AG04450 (cell line): ENCODE data around the gene RCBTB1. TPM values are rescaled to one million over a fixed set of nuclear protein-coding genes. Genes with fewer than 3 reads are reported as not detected.

Experiments
- CTCF ChIA-PET: fragments of 300-600, 350-600 bp; formaldehyde crosslinking; extraction: SDS; loops from one replicate; lab custom pipeline; 2022; ENCODE audit warnings: antibody characterized with exemption, inconsistent platforms; lab: Charles Lee
- POLR2A ChIA-PET: fragments of 350-600 bp; formaldehyde crosslinking; extraction: SDS; loops from one replicate; lab custom pipeline; 2021; ENCODE audit warnings: antibody characterized with exemption, inconsistent platforms; lab: Yijun Ruan, JAX
- DNase-seq: peaks from one replicate; pipeline ENCODE4 v3.0.0-alpha.2; 2011; ENCODE audit warnings: low read depth, low spot score
- H3K27ac ChIP-seq: one replicate; pipeline ENCODE4 v1.5.1; 2012; ENCODE audit warnings: low read depth, low read length, control low read depth
- H3K27me3 ChIP-seq: one replicate; pipeline ENCODE4 v1.6.0; 2012; ENCODE audit warnings: low read length; ENCODE audit not compliant: control insufficient read depth, insufficient read depth
- H3K4me3 ChIP-seq: 2 replicates; pipeline ENCODE4 v1.5.1; 2011; ENCODE audit warnings: mild to moderate bottlenecking, low read depth, low read length, control low read depth
- H3K9me3 ChIP-seq: 2 replicates; pipeline ENCODE4 v1.5.1; 2012; ENCODE audit warnings: low read length; ENCODE audit not compliant: control insufficient read depth, insufficient read depth
- CTCF ChIP-seq: IDR thresholded peaks from 2 replicates; pipeline ENCODE4 v1.5.1; 2011; ENCODE audit warnings: low read depth, low read length, control low read depth, inconsistent platforms
- polyA plus RNA-seq: library from polyadenylated mRNA; depleted of rRNA; stranded (reverse); fragments of >200 nt; gene quantifications from 2 replicates; pipeline ENCODE4 v1.2.3, GENCODE V29; 2011

Gene RCBTB1
- polyA plus RNA-seq, 1 experiment: 28.5 TPM

- no peak for TF ChIP-seq CTCF
- H3K27ac ChIP-seq: no peak overlapping the region
- no peaks in the 10 kb centered on the region for H3K27me3 ChIP-seq
- H3K4me3 ChIP-seq: no peak overlapping the region
- no peak for DNase-seq
- ChIA-PET POLR2A (interaction anchor here (0.7 kb wide), 1 partner anchor 24 kb away, joined by 3 read pairs; no protein-coding TSS in a partner anchor), CTCF (interaction anchor here (0.7 kb wide), 2 partner anchors 9 to 108 kb away, joined by 3 read pairs; no protein-coding TSS in a partner anchor)
- no peaks in the 10 kb centered on the region for H3K9me3 ChIP-seq
Observed at GRCh38 chr13:49561062-49561410, 24.3 kb downstream of the RCBTB1 start.

GRCh38 chr13:49560270-49561061, 24.9 kb downstream of the RCBTB1 start:
- Histone ChIP-seq H3K27me3 (no peaks in the 10 kb centered on the region), H3K27ac (peak overlapping the region; percentile 34), H3K4me3 (no peak overlapping the region), H3K9me3 (no peaks in the 10 kb centered on the region)
- DNase-seq: peak; percentile 43
- POLR2A ChIA-PET: interaction anchor here (0.5 to 1.3 kb wide), 2 partner anchors 25 to 350 kb away, joined by 3 read pairs; no protein-coding TSS in a partner anchor
- TF ChIP-seq CTCF: peak; percentile 65
- CTCF ChIA-PET: interaction anchor here (0.6 to 1.5 kb wide), 10 partner anchors 10 to 261 kb away, joined by 3 to 6 read pairs (median 4); no protein-coding TSS in a partner anchor

- no peak for DNase-seq
- Histone ChIP-seq H3K9me3 (no peaks in the 10 kb centered on the region), H3K4me3 (no peak overlapping the region), H3K27me3 (no peaks in the 10 kb centered on the region), H3K27ac (no peak overlapping the region)
- POLR2A ChIA-PET: no interaction called here
- no peak for TF ChIP-seq CTCF
- CTCF ChIA-PET: interaction anchor here (0.7 to 1.5 kb wide), 3 partner anchors 12 to 259 kb away, joined by 3 to 6 read pairs (median 4); no protein-coding TSS in a partner anchor
Observed at GRCh38 chr13:49559006-49559405, 26.4 kb downstream of the RCBTB1 start.

GRCh38 chr13:49554387-49554786, 31.0 kb downstream of the RCBTB1 start:
- POLR2A ChIA-PET: no interaction called here
- no peak for DNase-seq
- Histone ChIP-seq H3K4me3 (no peak overlapping the region), H3K27ac (no peak overlapping the region), H3K9me3 (no peaks in the 10 kb centered on the region), H3K27me3 (no peaks in the 10 kb centered on the region)
- no peak for TF ChIP-seq CTCF
- CTCF ChIA-PET: no interaction called here

- H3K27ac ChIP-seq: no peak overlapping the region
- CTCF ChIA-PET: no interaction called here
- POLR2A ChIA-PET: interaction anchor here (0.5 kb wide), 1 partner anchor 48 kb away, joined by 4 read pairs; no protein-coding TSS in a partner anchor
- no peaks in the 10 kb centered on the region for H3K9me3 ChIP-seq
- no peak for DNase-seq
- no peak for TF ChIP-seq CTCF
- H3K27me3 ChIP-seq: no peaks in the 10 kb centered on the region
- no peak overlapping the region for H3K4me3 ChIP-seq
Observed at GRCh38 chr13:49553888-49554287, 31.5 kb downstream of the RCBTB1 start.
